HepG2 (cell line): Measurements from ENCODE around the gene SIAH2. TPM values are rescaled to one million over a fixed set of nuclear protein-coding genes. Genes with fewer than 3 reads are reported as not detected.
A peak's percentile ranks its signal among the peaks of the same experiment; 100 is the strongest.

Source experiments
- ARID4A ChIP-seq: sonication (generic); formaldehyde crosslinking; IDR thresholded peaks from 2 replicates; pipeline ENCODE4 v1.5.0; 2020; ENCODE audit warnings: mild to moderate bottlenecking, missing genetic modification reagents, borderline replicate concordance
- HMGXB3 ChIP-seq: sonication (generic); formaldehyde crosslinking; IDR thresholded peaks from 2 replicates; pipeline ENCODE4 v1.4.0; 2020; ENCODE audit warnings: missing genetic modification reagents, borderline replicate concordance
- MED13 ChIP-seq: sonication (generic); formaldehyde crosslinking; IDR thresholded peaks from 2 replicates; pipeline ENCODE4 v1.5.0; 2020; ENCODE audit warnings: missing genetic modification reagents
- MTF1 ChIP-seq: sonication (generic); formaldehyde crosslinking; IDR thresholded peaks from 2 replicates; pipeline ENCODE4 v1.5.0; 2020; ENCODE audit warnings: missing genetic modification reagents
- MXD4 ChIP-seq: IDR thresholded peaks from 2 replicates; pipeline ENCODE4 v1.6.1; 2016; ENCODE audit warnings: mild to moderate bottlenecking, missing biosample characterization, missing genetic modification reagents
- PAXIP1 ChIP-seq: sonication (generic); formaldehyde crosslinking; conservative IDR thresholded peaks from 2 replicates; pipeline ENCODE4 v1.4.0; 2020; ENCODE audit warnings: mild to moderate bottlenecking, missing genetic modification reagents, moderate library complexity
- PITX1 ChIP-seq: sonication (generic); formaldehyde crosslinking; IDR thresholded peaks from 2 replicates; pipeline ENCODE4 v1.5.1; 2020; ENCODE audit warnings: mild to moderate bottlenecking, missing genetic modification reagents
- POLR2AphosphoS5 ChIP-seq: IDR thresholded peaks from 2 replicates; pipeline ENCODE4 v1.6.1; 2012; ENCODE audit warnings: low read depth, low read length
- POLR2G ChIP-seq: fragments of 200-400 bp; formaldehyde crosslinking; IDR thresholded peaks from 2 replicates; pipeline ENCODE4 v1.6.1; 2018; ENCODE audit warnings: mild to moderate bottlenecking, low read depth, low read length, moderate library complexity
- SKIL ChIP-seq: sonication (generic); formaldehyde crosslinking; IDR thresholded peaks from 2 replicates; pipeline ENCODE4 v1.8.0; 2022; ENCODE audit warnings: missing genetic modification reagents, mild to moderate bottlenecking, moderate library complexity, borderline replicate concordance
- ZNF20 ChIP-seq: sonication (generic); formaldehyde crosslinking; IDR thresholded peaks from 2 replicates; pipeline ENCODE4 v1.4.0; 2020; ENCODE audit warnings: mild to moderate bottlenecking, moderate library complexity, missing genetic modification reagents
- ZNF589 ChIP-seq: sonication (generic); formaldehyde crosslinking; conservative IDR thresholded peaks from 2 replicates; pipeline ENCODE4 v1.8.0; 2022; ENCODE audit warnings: mild to moderate bottlenecking, moderate library complexity, missing genetic modification reagents
- ZSCAN25 ChIP-seq: sonication (generic); formaldehyde crosslinking; IDR thresholded peaks from 2 replicates; pipeline ENCODE4 v1.8.0; 2022; ENCODE audit warnings: mild to moderate bottlenecking, missing genetic modification reagents
- polyA plus RNA-seq, 8 experiments: library from polyadenylated mRNA; depleted of rRNA in 3 of 8; stranded (reverse) in 7 of 8; unstranded in 1 of 8; fragments of >200 nt; fragmentation: Illumina TruSeq in 4 of 8; extraction: Trizol in 4 of 8; gene quantifications; 2 replicates each; pipeline versions ENCODE4 v1.2.1 to v1.2.3, GENCODE V29; 2011 to 2016; ENCODE audit warnings: low read depth in 4 of 8, missing spikeins in 1 of 8, mixed read lengths in 1 of 8; ENCODE audit not compliant: insufficient read depth in 1 of 8
- total RNA-seq, 5 experiments: library from RNA; depleted of rRNA; stranded (reverse); fragments of >200 nt; fragmentation: Illumina TruSeq; extraction: Trizol; gene quantifications; 2 replicates each; pipeline ENCODE4 v1.2.3, GENCODE V29; 2016; ENCODE audit warnings: low read depth in 1 of 5

SIAH2 gene
- total and polyA plus RNA-seq, 2 of the 13 experiments (the other 11 are each of a cell fraction or from before 2014, with no cell fraction given), result 71.8 to 117 TPM

DNA sequence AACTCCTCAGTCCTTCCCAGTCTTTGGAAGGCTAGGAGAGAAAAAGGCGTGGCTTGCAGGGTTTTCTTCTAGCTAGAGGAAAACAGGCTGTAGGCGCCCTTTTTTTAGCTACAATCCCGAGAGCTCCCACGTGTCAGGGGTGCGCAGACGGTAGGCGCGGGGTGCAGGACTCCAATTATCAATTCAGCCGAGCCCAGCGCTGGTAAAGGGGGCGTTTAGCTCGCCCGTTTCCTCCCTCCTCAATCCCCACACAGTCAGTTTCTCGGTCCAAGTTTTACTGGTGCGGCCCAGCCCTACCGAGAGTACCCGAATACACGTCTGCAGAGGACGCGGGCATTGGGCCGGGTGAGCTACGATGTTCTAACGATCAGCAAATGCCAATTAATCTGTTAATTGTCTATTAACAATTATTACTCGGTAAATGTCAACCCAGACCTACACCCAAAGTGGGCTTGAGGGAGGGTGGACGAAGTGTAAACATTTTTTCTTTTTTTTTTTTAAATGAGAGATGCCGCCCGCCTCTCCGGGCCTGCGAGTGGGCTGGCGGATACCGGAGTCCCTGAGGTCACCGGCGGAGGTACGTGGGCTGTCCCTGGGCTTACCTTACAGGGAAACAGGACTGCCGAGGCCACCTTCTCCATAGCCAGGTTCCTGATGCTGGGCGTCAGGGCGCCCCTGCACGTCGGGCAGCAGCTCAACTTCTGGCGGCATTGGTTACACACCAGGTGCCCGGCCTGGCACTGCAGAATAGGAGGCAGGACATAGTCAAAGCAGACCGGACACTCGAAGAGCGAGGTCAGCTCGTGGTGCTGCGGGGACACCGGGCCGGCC is 923 bp downstream of the SIAH2 start (continued):
- 0 out of 2 replicates have a peak, but pooled peaks have one; percentile 11 for TF ChIP-seq ZNF20 (CRISPR knock-in tag)
- peak; percentile 34; the same call in 1 of the 2 replicates for TF ChIP-seq POLR2AphosphoS5
- peak; percentile 19; the same call in 1 of the 2 replicates for TF ChIP-seq MED13
- TF ChIP-seq ARID4A, result 0 out of 2 replicates have a peak, but pooled peaks have one; percentile 19
- TF ChIP-seq SKIL (CRISPR knock-in tag), result no peak
- 0 out of 2 replicates have a peak, but pooled peaks have one; percentile 32 for TF ChIP-seq MXD4 (CRISPR knock-in tag)
- no peak for TF ChIP-seq PITX1
- no peak for TF ChIP-seq ZNF589 (CRISPR knock-in tag)
- no peak for TF ChIP-seq ZSCAN25 (CRISPR knock-in tag)
- 0 out of 2 replicates have a peak, but pooled peaks have one; percentile 11 for TF ChIP-seq HMGXB3 (CRISPR knock-in tag)
- TF ChIP-seq PAXIP1 (CRISPR knock-in tag), result 0 out of 2 replicates have a peak, but pooled peaks have one; percentile 16
- no peak for TF ChIP-seq MTF1 (CRISPR knock-in tag)
- TF ChIP-seq POLR2G, result peak; percentile 66
